ENCODE results near the gene TTC9C.
"Not testable (repeated sequence)": the region's sequence is repeated elsewhere in the genome, so short reads cannot be mapped to it uniquely, and the experiment has no call there.

Gene TTC9C

GRCh38 chr11:62732830-62733229 lies 4.5 kb downstream of the TTC9C start:
- Histone ChIP-seq H3K9me2 (replicated peaks; ENCODE audit: insufficient read depth, low read length) (no peaks in the 10 kb centered on the region), H3K4me2 (ENCODE audit: low read depth, low read length, poor library complexity, severe bottlenecking) (no peak overlapping the region), H3K4me3 (ENCODE audit: insufficient read depth, low read length, poor library complexity, severe bottlenecking) (no peak overlapping the region), H3K9me3 (ENCODE audit: insufficient read depth, low read length) (no peaks in the 10 kb centered on the region), H4K20me1 (ENCODE audit: low read depth, low read length) (no peaks in the 10 kb centered on the region), H2AFZ (ENCODE audit: low read depth, low read length, severe bottlenecking) (no peak overlapping the region), H3K27ac (ENCODE audit: low read depth, low read length) (no peak overlapping the region), H3K36me3 (ENCODE audit: low read length) (peaks cover 10% of the 10 kb centered on the region; the same call in 1 of the 2 replicates), H3F3A (ENCODE audit: insufficient read depth) (peaks cover 12% of the 10 kb centered on the region), H3K79me2 (ENCODE audit: insufficient read depth, low read length) (peaks cover 31% of the 10 kb centered on the region), H3K9ac (ENCODE audit: low read length) (no peak overlapping the region), H3K27me3 (ENCODE audit: low read length) (no peaks in the 10 kb centered on the region)
- TF ChIP-seq, protein P1, sequence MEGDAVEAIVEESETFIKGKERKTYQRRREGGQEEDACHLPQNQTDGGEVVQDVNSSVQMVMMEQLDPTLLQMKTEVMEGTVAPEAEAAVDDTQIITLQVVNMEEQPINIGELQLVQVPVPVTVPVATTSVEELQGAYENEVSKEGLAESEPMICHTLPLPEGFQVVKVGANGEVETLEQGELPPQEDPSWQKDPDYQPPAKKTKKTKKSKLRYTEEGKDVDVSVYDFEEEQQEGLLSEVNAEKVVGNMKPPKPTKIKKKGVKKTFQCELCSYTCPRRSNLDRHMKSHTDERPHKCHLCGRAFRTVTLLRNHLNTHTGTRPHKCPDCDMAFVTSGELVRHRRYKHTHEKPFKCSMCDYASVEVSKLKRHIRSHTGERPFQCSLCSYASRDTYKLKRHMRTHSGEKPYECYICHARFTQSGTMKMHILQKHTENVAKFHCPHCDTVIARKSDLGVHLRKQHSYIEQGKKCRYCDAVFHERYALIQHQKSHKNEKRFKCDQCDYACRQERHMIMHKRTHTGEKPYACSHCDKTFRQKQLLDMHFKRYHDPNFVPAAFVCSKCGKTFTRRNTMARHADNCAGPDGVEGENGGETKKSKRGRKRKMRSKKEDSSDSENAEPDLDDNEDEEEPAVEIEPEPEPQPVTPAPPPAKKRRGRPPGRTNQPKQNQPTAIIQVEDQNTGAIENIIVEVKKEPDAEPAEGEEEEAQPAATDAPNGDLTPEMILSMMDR (IDR thresholded peaks at IDR 0.05; ENCODE audit: insufficient read depth, low read length, poor library complexity, severe bottlenecking) = no peak
- TF ChIP-seq EZH2phosphoT487 (conservative IDR thresholded peaks at IDR 0.05; ENCODE audit: low read length) = no peak

DNA sequence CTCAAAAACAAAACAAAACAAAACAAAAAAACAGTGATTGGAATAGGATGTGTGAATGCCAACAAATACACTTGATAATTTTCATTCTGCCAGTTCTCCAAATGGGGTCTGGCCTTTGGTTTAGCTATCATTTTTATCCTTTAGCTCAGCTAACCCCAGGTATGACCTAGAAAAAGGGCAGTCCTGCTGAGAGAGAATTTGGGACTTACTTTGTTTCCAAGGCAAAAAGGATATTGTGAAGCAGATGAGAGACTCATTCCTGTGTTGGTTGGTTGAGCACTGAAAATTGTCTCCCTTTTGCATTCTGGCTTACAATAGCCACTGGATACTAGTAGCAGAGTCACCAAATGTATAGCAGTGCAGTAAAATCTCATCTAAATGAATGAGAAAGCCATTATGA lies 8.9 kb downstream of the TTC9C start:
- TF ChIP-seq, protein P1 (IDR thresholded peaks at IDR 0.05; ENCODE audit: insufficient read depth, low read length, poor library complexity, severe bottlenecking) = no peak
- no peak for TF ChIP-seq EZH2phosphoT487 (conservative IDR thresholded peaks at IDR 0.05; ENCODE audit: low read length)
- Histone ChIP-seq H3K27me3 (ENCODE audit: low read length) (no peaks in the 10 kb centered on the region), H3K4me3 (ENCODE audit: insufficient read depth, low read length, poor library complexity, severe bottlenecking) (no peak overlapping the region), H3K36me3 (ENCODE audit: low read length) (peaks cover 16% of the 10 kb centered on the region), H3K9me3 (ENCODE audit: insufficient read depth, low read length) (no peaks in the 10 kb centered on the region), H2AFZ (ENCODE audit: low read depth, low read length, severe bottlenecking) (no peak overlapping the region), H3K27ac (ENCODE audit: low read depth, low read length) (no peak overlapping the region), H3K9me2 (replicated peaks; ENCODE audit: insufficient read depth, low read length) (no peaks in the 10 kb centered on the region), H3K4me2 (ENCODE audit: low read depth, low read length, poor library complexity, severe bottlenecking) (no peak overlapping the region), H4K20me1 (ENCODE audit: low read depth, low read length) (no peaks in the 10 kb centered on the region), H3K79me2 (ENCODE audit: insufficient read depth, low read length) (0 out of 2 replicates have a peak, but pooled peaks cover 5% of the 10 kb centered on the region), H3K9ac (ENCODE audit: low read length) (no peak overlapping the region), H3F3A (ENCODE audit: insufficient read depth) (peaks cover 3% of the 10 kb centered on the region; the same call in 1 of the 2 replicates)

DNA sequence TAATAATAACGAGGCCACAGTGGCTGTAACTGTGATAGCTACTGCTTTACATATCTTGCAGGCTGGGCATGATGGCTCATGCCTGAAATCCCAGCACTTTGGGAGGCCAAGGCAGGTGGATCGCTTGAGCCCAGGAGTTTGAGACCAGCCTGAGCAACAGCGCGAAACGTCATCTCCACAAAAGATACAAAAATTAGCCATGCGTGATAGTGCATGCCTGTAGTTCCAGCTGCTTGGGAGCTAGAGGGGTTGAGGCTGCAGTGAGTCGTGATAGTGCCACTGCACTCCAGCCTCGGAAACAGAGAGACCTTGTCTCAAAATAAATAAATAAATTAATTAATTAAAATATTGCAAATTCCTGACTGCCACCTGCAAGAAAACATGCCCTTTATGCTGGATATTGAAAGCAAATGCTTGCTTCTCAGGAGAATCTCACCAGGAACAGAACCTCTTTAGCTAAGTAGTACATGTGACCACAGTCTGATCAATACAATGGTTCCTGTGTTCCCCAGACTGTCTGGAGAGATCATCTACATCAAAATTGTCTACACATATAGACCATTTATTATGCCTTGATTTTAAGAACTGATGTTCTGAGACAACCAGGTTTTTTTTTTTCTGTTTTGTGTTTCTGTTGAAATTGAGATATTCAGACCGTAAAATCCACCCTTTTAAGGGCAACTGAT lies 19.3 kb downstream of the TTC9C start:
- no peak overlapping the region for H3K9ac ChIP-seq (ENCODE audit: low read length)
- no peak overlapping the region for H3K27ac ChIP-seq (ENCODE audit: low read depth, low read length)

GRCh38 chr11:62749931-62750330 lies 21.6 kb downstream of the TTC9C start:
- not testable (repeated sequence) for H3K27me3 ChIP-seq (ENCODE audit: low read length); H2AFZ ChIP-seq (ENCODE audit: low read depth, low read length, severe bottlenecking); H3K27ac ChIP-seq (ENCODE audit: low read depth, low read length); H4K20me1 ChIP-seq (ENCODE audit: low read depth, low read length); H3K36me3 ChIP-seq (ENCODE audit: low read length); H3K9me3 ChIP-seq (ENCODE audit: insufficient read depth, low read length); H3K4me2 ChIP-seq (ENCODE audit: low read depth, low read length, poor library complexity, severe bottlenecking); H3K9ac ChIP-seq (ENCODE audit: low read length); H3K9me2 ChIP-seq (replicated peaks; ENCODE audit: insufficient read depth, low read length); H3K4me3 ChIP-seq (ENCODE audit: insufficient read depth, low read length, poor library complexity, severe bottlenecking)
- Histone ChIP-seq H3K79me2 (ENCODE audit: insufficient read depth, low read length) (peaks cover 17% of the 10 kb centered on the region), H3F3A (ENCODE audit: insufficient read depth) (peaks cover 11% of the 10 kb centered on the region)

More for the DNA sequence above, 19.3 kb downstream of the TTC9C start:
- Histone ChIP-seq H3K79me2 (ENCODE audit: insufficient read depth, low read length) (peaks cover 9% of the 10 kb centered on the region), H3K4me2 (ENCODE audit: low read depth, low read length, poor library complexity, severe bottlenecking) (no peak overlapping the region), H2AFZ (ENCODE audit: low read depth, low read length, severe bottlenecking) (no peak overlapping the region), H3K4me3 (ENCODE audit: insufficient read depth, low read length, poor library complexity, severe bottlenecking) (no peak overlapping the region), H3F3A (ENCODE audit: insufficient read depth) (peaks cover 11% of the 10 kb centered on the region), H3K9me3 (ENCODE audit: insufficient read depth, low read length) (no peaks in the 10 kb centered on the region), H3K9me2 (replicated peaks; ENCODE audit: insufficient read depth, low read length) (no peaks in the 10 kb centered on the region), H3K36me3 (ENCODE audit: low read length) (no peaks in the 10 kb centered on the region), H3K27me3 (ENCODE audit: low read length) (no peaks in the 10 kb centered on the region), H4K20me1 (ENCODE audit: low read depth, low read length) (no peaks in the 10 kb centered on the region)
- TF ChIP-seq EZH2phosphoT487 (conservative IDR thresholded peaks at IDR 0.05; ENCODE audit: low read length) = no peak
- TF ChIP-seq, protein P1 (IDR thresholded peaks at IDR 0.05; ENCODE audit: insufficient read depth, low read length, poor library complexity, severe bottlenecking) = no peak
